ENCODE data around the gene USP36. TPM values are rescaled to one million over a fixed set of nuclear protein-coding genes. Genes with fewer than 3 reads are reported as not detected.
A peak's percentile ranks its signal among the peaks of the same experiment; 100 is the strongest.
"Not testable (repeated sequence)": the region's sequence is repeated elsewhere in the genome, so short reads cannot be mapped to it uniquely, and the experiment has no call there.

USP36 gene
- total RNA-seq, result 18.8 TPM

DNA sequence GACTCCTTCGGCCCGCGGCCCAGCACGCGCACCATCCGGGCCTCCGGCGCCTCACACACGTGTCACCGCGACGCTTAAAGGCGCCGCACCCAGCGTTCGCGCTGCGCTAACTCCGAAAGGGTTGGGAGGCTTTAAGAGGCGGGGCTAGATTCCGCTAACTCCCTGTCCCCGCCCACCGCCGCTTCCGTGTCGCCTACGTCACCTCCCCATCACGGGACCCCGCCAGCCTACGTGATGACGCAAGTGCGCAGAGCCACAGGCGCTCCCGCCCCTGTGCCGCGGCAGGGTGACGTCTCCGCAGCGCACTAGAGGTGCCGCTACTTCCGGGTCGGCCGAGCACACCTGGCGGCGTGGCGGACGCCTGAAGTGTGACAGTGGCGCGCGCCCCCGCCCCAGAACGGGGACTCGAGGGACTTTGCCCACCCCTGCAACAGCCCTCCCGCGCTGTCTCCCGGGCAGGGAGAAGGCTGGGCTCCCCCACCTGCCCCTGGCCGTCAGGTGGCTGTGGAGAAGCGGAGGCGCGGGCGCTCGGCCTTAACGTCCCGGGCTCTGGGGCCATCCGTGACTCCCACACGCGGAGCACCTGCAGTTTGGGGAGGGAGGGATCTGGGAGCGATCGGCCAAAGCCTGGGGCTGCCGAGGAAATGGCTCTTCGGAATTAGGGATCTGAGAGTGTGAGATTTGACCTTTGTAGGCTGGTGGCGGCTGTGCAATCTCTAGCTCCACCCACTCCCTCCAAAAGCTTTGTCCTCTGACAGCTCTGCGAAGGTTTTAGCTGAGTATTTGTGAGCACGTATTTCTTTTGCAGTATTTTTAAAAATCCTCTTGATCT, at the start of gene USP36:
TSS of gene USP36 (minus strand) at position 35 of the 832 bp plus-strand sequence. CDS start 4,451 bp downstream, outside the sequence.
- FAIRE-seq, result peak; percentile 8
- DNase-seq (ENCODE audit: low spot score in 2 of 2), result peak; percentile 99 to 100

DNA sequence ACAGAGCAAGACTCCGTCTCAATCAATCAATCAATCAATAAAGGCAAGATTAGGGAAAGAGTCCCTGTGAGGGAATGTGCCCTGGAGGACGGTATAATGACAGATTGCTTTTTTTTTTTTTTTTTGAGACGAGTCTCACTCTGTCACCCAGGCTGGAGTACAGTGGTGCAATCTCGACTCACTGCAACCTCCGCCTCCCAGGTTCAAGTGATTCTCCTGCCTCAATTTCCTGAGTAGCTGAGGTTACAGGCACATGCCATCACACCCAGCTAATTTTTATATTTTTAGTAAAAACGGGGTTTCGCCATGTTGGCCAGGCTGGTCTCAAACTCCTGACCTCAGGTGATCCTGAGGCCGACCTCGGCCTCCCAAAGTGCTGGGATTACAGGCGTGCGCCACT, 49.5 kb upstream of the USP36 start:
- DNase-seq (ENCODE audit: low spot score in 2 of 2); FAIRE-seq: not testable (repeated sequence)

DNA sequence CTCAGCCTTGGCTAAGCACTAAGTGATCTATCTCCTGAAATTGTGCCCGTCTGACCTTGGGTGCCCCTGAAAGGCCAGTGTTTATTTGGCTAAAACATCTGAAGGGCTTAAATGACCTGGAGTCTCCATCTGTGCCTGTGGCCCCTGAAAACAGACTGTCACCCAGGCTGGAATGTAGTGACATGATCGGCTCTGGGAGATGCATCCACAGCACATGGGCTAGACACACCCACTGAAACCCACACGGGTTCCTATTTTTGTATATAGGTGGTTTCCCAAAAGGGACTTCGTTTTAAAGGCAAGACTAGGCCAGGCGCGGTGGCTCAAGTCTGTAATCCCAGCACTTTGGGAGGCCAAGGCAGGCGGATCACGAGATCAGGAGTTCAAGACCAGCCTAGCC, 48.9 kb upstream of the USP36 start:
- no peak for FAIRE-seq
- no peak for DNase-seq (ENCODE audit: low spot score in 2 of 2)

DNA sequence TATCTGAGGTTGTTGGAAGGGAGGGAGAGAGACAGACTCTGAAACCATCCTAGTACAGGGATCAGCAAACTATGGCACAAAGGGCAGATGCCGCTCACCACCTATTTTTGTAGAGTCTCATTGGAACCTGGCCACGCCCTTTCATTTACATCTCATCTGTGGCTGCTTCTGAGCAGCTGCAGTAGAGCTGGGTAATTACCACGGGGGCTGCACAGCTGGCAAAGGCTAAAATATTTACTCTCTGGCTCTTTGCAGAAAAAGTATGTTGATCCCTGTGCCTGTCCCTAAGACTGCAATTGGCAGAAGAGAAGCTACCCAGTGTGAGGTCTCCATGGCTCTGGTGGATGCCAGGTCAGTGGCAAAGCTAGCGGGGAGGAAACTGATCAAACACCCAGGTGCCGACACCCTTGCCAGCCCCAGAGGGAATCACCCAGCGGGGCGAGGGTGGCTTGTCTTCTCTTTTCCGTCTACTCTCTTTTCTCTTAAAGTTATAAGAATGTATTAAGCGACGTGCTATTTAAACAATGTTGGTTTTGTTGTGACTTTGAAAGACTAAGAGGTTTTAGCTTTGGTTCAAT, 48.4 kb upstream of the USP36 start:
- DNase-seq (ENCODE audit: low spot score in 2 of 2) (no peak), FAIRE-seq (no peak)

DNA sequence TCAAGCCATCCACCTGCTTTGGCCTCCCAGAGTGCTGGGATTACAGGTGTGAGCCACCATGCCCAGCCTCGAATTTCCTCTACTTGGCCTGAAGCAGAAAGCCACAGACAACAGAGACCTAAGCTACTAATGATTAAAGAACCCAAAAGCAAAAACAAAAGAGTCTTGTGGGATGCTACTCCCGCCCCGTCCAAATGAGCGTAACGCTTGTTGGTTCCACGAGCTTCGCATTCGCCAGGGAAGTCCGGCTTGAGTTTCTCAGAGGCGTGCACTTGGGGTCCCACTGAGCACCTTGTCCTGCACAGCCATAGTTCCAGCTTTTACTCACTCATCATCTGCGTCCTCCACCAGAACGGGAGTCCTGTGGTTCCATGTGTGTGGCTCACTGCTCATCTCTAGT, 46.3 kb upstream of the USP36 start:
- no peak for FAIRE-seq

DNA sequence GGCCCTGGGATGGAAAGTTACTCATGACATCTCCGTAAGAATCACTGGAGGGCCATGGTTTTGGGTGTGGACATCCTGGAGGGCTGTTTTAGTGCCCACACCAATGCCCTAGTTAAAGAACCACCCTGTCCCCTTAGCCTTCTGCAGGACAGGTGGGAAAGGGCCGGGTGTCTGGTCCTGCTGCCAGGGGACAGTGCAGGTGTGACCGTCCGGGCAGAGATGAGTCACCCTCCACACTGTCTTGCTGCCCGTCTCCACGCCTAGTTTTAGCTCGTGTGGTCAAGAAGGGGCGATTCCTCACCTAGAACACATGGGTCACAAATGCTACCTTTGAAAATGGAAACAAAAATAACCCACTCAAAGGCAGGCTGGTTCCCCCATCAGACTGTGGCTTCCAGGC, 45.3 kb upstream of the USP36 start:
- DNase-seq (ENCODE audit: low spot score in 2 of 2), result no peak
- FAIRE-seq, result no peak

More for the DNA sequence above, 46.3 kb upstream of the USP36 start:
- no peak for DNase-seq (ENCODE audit: low spot score in 2 of 2)

DNA sequence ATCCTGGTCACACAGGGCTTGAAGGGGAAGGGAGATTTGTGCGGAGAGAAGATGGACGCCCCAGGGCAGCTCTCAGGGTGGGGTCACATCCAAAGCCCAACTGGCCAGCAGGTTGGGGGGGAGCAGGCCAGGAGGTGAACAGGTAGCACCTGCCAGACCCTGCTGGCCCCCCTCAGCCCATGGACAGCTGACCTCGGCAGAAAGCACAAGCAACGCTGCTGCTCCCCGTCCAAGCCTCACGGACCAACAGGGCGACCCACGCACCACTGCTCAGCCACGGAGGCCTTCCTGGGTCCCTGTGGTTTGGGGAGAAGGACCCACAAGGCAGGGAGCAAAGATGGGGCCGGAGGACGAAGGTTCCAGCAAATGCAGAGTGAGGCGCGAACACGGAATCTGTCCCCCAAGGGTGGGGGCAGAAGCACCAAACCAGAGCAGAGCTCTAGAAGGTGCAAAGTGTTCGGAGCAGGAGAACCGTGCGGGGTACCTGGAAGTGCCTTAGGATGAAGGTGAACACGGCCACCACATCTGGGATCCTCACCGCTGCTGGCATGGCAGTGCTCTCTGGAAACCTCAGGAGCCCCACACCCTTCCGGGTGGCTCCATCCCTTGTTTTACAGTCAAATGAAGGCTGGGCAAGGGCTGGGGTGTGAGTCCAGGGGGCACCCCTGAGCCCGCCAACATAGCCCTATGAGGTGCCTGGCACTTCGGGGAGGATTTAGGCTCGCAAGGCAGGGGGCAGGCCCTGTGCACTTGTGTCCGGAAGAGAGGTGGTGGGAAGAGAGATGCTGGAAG, 44.5 kb upstream of the USP36 start:
- FAIRE-seq, result no peak
- no peak for DNase-seq (ENCODE audit: low spot score in 2 of 2)

DNA sequence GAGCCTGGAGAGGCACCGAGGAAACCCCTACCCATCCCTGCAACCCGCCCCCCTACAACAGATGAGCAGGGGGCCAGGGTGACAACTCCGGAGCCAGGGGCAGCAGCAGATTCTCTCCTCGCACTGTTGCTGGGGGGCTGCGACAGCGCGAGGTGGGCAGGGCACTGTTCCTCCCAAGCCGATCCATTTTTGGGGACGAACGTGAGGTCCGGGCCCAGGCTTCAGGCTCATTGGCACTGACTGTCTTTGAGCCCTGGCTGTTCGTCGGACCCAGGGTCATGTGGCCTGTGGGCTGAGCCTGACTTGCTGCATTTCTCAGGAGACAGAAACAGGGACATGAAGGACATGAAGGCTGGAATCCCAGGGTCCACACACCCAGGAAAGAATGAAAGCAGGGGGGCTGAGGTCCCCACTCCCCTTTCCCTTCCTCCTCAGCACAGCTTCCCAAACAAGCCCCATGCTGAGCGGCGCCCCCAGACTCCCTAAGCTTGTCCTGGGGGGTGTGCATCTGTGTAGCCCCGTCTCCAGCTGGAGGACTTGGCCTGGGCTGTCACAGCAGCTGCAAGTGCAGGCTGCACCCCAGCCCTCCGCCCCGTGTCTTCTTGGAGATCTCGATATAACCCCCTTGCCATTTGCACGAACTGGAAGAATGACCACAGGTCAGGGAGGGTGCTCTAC, 43.7 kb upstream of the USP36 start:
- no peak for DNase-seq (ENCODE audit: low spot score in 2 of 2)

DNA sequence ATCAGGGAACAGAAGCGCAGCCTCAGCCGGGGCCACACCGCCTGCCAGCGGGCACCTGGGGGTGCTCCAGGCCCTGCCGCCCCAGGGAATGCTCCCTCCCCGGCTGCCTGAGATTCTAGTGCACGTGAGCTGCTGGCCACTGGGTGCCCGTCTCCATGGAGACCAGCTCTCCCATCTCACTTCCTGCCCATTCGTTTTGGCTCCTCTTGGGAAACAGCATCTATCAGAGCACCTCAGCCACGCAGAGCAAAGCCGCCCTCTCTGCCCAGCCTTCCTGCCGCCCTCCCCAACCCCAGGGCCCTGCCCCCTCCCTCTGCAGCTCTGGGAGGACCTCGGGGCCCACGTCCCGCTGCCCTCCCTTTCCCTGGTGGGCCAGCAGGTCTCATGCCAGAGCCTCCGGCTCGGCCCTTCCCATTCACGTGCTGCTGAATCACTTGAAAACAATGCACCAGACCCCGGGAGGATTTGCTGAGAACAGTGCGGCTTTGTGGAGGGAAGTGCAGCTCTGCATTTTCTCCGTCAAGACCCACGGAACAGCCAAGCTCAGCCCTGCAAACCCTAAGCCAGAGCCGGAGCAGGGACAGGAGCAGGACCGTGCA, 43.0 kb upstream of the USP36 start:
- DNase-seq (ENCODE audit: low spot score in 2 of 2), result peak; percentile 72 to 83
- no peak for FAIRE-seq

More for the DNA sequence above, 43.7 kb upstream of the USP36 start:
- no peak for FAIRE-seq

DNA sequence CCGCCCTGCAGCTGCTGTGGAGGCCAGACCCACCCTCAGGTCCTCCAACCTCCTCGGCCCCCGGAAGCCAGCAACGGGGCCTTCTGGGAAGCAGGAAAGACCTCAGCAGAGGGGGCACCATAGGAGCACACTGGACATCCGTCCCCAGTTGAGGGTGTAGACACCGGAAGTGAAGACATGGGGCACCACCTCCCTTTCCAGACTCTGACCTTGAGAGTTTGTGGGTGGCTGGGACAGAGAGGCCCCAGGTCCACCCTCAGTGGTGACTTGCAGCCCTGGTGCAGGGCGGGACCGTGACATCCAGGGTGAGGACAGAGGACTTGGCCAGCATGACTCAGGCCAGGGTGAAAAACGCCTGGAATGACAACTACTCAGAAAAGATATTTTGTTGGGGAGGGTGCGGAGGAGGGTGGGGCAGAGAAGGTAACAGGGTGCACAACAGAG, 42.5 kb upstream of the USP36 start:
- DNase-seq (ENCODE audit: low spot score in 2 of 2), result peak in 1 of 2 donors; percentile 73
- FAIRE-seq, result no peak

DNA sequence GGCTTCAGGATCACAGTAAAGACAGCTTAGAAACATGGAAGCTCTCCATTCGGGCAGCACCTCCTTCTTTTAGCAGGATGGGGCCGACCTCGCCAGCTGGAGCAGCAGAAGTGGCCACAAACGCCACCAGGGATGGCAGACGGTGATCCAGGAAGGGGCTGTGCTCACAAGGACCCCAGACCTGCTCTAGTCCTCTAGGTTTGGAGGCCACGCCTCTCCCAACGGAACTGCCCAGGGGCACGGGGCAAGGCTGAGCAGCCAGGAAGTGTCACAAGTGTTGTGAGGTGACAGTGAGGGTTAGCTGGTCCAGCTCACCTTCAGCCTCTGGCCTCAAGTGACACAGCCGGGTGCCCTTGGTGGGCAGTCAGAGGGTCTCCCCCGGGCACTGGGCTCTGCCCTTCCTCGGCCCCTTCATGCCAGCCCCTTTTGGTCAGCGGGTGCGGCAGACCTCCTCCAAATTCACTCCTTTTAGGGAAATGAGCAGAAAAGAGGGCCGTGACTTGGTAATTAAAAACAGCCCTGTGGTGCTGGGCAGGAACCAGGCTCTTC, 42.0 kb upstream of the USP36 start:
- no peak for FAIRE-seq

DNA sequence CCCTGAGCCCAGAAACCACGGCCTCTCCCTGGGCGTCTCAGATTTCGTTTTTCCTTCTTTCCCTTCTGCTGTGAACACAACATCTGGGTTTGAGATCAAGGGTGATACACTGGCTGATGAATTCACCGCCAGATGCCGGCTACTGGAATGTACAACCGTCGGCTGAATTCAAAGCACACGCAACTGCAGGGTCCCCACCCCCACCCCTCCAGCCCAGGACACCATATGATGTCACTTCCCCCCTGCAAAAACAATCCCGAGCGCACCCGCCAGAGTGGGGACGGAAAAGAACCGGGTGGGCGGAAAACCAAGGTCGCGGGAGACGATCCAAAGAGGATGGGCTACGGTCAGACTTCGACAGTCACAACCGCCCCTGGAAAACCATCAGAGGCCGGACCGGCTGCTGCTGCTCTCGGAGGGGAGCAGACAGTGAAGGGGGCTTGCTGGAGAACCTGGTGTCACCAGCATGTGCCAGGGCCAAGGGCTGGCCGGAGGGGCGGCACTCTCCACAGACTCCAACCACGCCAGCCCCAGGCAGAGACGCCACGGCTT, 39.1 kb upstream of the USP36 start:
- FAIRE-seq (no peak), DNase-seq (ENCODE audit: low spot score in 2 of 2) (no peak)

More for the DNA sequence above, 42.0 kb upstream of the USP36 start:
- DNase-seq (ENCODE audit: low spot score in 2 of 2), result no peak

DNA sequence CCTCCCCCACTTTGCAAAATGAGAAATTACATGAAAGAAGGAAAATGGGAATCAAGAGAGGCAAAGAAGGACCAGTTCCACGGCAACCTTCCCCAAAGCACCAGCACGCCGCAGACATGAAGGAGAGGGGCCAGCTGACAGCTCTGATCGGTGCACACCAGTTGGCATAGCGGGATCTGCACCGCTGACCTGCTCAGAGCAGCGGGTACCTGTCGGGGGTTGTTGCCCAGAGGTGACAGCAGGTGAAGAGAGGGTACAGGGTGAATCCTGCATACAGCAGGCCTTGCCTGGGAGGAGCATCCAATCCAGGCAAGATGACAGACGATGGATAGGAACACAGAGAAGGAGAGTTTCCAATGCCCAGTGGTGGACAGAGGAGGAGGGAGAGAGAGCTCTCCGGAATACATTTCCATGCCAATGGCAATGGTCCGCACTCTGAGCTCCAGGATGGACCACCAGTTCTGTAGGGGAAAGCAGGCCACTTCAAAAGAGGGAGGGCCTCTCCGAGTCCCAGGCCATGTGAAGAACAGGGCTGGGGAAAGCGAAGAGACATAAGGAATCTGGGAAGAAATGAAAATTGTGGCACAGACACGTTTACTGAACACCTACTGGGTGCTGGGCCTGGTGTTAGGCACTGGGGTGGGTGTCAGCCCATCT, 38.4 kb upstream of the USP36 start:
- no peak for DNase-seq (ENCODE audit: low spot score in 2 of 2)
- FAIRE-seq, result no peak

DNA sequence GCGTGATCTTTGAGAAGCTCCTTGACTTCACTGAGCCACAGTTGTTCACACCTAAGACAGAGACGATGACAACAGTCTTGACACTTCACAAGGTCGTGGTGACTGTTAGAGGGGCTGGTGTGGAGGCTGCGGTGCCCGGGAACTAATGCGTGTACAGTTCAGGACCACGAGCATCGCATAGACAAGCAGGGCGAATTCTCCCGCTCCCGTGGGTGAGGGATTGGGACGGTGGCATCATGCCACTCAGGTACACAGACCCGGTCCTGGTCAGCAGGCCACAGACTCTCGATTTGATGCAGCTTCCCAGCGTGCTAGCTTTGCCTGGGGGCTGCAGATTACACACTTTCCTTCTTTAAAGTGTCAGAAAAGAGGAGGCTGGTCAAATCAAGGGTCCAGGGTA, 37.6 kb upstream of the USP36 start:
- no peak for DNase-seq (ENCODE audit: low spot score in 2 of 2)
- FAIRE-seq, result no peak

DNA sequence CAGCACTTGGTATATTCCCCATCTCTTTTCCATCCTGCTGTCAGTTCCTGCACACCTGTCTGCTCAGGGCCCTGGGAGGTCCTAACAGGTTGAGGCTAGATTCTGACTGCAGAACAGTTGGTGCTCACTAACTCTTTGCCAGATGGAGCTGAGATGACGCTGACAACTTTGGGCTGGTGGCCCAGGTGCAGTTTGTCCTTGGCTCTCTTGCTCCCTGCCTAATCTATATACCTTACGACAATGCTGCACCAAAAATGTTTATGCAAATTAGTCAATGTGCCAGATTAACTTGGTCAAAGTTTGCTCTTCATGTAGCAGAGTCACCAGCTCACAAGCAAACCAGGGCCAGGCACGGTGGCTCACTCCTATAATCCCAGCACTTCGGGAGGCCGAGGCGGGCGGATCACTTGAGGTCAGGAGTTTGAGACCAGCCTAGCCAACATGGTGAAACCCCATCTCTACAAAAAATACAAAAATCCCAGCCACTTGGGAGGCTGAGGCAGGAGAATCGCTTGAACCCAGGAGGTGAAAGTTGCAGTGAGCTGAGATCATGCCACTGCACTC, 36.4 kb upstream of the USP36 start:
- FAIRE-seq; DNase-seq (ENCODE audit: low spot score in 2 of 2): not testable (repeated sequence)

DNA sequence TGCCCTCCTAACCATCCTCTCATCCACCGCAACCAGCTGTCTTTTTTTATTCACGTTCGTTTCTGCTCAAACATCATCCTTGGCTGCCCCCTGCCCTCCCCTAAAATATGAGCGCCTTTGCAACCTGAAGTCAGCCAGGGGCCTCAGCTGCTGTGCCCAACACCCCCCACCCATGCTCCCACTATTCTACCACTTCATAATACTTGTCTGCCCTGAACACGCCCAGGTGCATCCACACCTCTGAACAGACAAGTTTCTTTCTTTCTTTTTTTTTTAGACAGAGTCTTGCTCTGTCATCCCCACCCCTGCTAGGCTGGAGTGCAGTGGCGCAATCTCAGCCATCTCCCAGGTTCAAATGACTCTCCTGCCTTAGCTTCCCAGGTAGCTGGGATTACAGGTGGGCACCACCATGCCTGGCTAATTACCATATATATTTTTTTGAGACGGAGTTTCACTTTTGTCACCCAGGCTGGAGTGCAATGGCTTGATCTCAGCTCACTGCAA, 35.5 kb upstream of the USP36 start:
- FAIRE-seq, result no peak
- DNase-seq (ENCODE audit: low spot score in 2 of 2), result no peak

DNA sequence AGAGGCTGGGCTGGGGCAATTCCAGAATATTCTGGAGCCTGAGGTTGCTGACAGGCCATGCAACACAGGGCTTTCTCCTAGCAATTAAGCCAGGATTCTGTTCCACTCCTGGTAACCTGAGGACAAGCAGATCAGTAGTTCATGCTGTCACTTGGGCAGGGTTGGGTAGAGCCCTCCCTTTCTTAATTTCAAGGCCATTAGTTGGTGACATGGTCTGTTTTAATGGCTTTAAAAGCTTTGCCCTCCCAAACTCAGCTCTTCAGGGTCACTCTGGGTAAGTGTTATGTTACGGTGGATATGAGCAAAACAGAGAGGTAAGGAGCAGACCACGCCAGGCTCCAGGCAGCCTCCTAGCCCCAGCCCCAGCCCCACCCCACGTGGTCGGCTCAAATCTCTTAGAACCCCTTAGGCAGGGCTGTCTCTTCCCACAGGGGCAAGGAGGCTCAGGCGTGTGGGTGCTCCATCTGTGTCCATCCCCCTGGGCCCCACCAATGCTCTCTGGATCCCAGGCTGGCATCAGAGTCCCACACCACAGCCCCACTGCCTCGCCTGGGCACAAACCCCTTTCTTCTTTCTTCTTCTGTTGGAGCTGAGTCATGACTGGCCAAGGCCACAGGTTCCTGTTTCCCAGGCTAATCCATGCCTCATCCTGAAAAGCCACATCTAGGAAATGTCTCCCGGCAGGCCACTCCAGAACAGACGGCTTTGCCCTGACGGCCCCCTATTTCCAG, 34.9 kb upstream of the USP36 start:
- FAIRE-seq (no peak), DNase-seq (ENCODE audit: low spot score in 2 of 2) (no peak)
